ENCODE results near the gene ARHGAP5. TPM values are rescaled to one million over a fixed set of nuclear protein-coding genes. Genes with fewer than 3 reads are reported as not detected.

ARHGAP5 gene
- total RNA-seq, 1 donor from 2014 or later = 54.6 TPM

DNA sequence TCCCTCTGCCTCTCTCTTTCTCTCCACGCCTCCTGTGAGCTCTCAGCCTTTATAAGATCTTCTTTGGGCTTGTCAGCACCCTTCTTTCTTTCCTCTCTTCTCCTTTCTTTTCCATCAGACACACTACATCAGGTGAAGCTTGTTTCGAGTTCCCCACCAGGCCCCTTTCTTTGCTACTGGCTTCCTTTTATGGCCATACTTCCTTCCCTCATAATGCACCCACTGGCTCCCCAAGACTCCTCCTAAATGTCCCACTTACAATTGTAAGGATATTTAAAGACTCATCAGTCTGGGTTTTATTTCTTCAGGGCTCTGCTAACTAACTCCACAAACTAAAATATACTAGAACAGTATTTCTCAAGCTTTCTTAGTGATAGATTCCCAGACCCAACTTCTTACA lies 129.4 kb downstream of the ARHGAP5 start:
- no peak for DNase-seq (ENCODE audit: low read depth)

DNA sequence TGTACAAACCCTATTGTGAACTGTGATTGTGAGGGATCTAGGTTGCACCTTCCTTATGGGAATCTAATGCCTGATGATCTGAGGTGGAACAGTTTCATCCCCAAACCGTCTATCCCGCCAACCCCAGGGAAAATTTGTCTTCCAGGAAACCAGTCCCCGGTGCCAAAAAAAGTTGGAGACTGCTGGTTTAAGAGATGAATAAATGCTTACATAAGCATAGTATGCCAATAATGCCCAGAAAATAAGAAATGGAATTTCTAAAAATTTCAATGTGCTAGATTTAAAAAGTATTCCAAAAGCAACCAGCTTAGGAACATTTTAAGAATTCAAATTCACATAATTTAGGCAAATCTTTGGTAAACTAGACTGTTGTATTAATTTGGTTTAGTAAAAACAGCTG lies 131.4 kb downstream of the ARHGAP5 start:
- DNase-seq (ENCODE audit: low read depth) = no peak

Other genes starting within 250 kb of the ARHGAP5 start
- not detected in 2 replicates for gene RNU6-7, start 124.7 kb downstream of the ARHGAP5 start, total RNA-seq
- not detected in 2 replicates for gene RNU6-8, start 126.0 kb downstream of the ARHGAP5 start, total RNA-seq

Measured in myocyte (in vitro differentiated cells).